HUDEP-2 (cell line): ENCODE results near the gene SKP1.
A peak's percentile ranks its signal among the peaks of the same experiment; 100 is the strongest.

Experiments used
- DNase-seq, 76 experiments: peaks; one replicate each; lab custom pipeline; 2025; ENCODE audit not compliant: unreplicated experiment in 76 of 76; lab: John Stamatoyannopoulos, UW

Gene SKP1

GRCh38 chr5:134130239-134130945 lies 46.4 kb downstream of the SKP1 start:
- no peak for DNase-seq

GRCh38 chr5:134129411-134130238 lies 47.1 kb downstream of the SKP1 start:
- DNase-seq = no peak

- DNase-seq = no peak
Observed at GRCh38 chr5:134128648-134128995, 48.1 kb downstream of the SKP1 start.

GRCh38 chr5:134127988-134128647 lies 48.6 kb downstream of the SKP1 start:
- DNase-seq = no peak

- DNase-seq = no peak
Observed at GRCh38 chr5:134127376-134127861, 49.3 kb downstream of the SKP1 start.

GRCh38 chr5:134125039-134126015 lies 51.4 kb downstream of the SKP1 start:
- peak in 2 of 76 experiments; percentile 3 to 17 for DNase-seq

- no peak for DNase-seq
Observed at GRCh38 chr5:134124289-134125038, 52.3 kb downstream of the SKP1 start.

- DNase-seq = no peak
Observed at GRCh38 chr5:134123360-134123759, 53.4 kb downstream of the SKP1 start.

- no peak for DNase-seq
Observed at GRCh38 chr5:134122530-134122929, 54.2 kb downstream of the SKP1 start.

GRCh38 chr5:134120386-134121138 lies 56.2 kb downstream of the SKP1 start:
- DNase-seq = no peak

- no peak for DNase-seq
Observed at GRCh38 chr5:134119720-134120119, 57.0 kb downstream of the SKP1 start.

GRCh38 chr5:134118212-134118835 lies 58.4 kb downstream of the SKP1 start:
- DNase-seq = no peak

- no peak for DNase-seq
Observed at GRCh38 chr5:134116789-134117761, 59.7 kb downstream of the SKP1 start.

- no peak for DNase-seq
Observed at GRCh38 chr5:134116286-134116685, 60.5 kb downstream of the SKP1 start.

GRCh38 chr5:134115806-134116175 lies 61.0 kb downstream of the SKP1 start:
- DNase-seq = no peak

GRCh38 chr5:134114886-134115805 lies 61.6 kb downstream of the SKP1 start:
- no peak for DNase-seq
